IPS-11a (cell line): ENCODE results near the gene ZNF594.
"Not testable (repeated sequence)": the region's sequence is repeated elsewhere in the genome, so short reads cannot be mapped to it uniquely, and the experiment has no call there.

Experiments used
- H3K4me3 ChIP-seq: one replicate; pipeline ENCODE4 v1.5.1; 2013; ENCODE audit warnings: low read depth, low read length, control low read depth

Gene ZNF594

DNA sequence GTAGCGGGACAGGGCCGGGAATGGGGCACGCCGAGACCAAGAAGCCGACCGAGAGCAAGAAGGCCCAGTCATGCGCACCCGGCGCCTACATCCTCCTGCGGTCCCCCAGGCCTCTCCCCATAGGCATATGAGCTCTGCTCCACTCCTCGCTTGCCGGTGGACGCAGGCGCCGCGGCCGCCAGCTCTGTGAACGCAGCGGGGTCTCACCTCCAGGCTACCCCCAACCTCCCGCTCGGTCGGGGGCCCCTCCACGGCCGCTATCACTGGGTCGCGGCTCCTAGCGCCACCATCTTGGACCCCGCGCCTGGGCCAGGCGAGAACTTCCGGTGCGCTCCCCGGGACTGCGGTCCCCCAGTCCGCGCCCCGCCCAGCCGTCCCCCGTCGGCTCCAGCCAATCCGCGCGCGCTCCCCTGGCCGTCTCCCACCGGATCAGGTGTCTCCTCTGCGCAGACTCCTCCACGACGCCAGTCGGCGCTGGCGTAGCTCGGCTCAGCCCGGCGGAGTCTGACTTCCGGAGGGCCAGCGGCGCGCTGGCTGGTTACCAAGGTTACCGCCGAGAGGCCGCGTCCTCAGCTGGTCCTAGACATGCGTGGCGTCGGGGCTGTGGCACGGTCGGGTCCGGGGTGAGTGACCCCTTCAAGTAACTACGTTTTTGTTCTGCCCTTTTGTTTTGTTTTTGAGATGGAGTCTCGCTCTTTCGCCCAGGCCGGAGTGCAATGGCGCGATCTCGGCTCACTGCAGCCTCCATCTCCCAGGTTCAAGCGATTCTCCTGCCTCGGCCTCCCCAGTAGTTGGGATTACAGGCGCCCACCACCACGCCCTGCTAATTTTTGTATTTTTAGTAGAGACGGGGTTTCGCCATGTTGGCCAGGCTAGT is at the start of gene ZNF594:
Gene ZNF594 (minus strand): TSS at position 328 of the 877 bp plus-strand sequence. CDS start 7,612 bp downstream, outside the sequence.
- peak within 1 kb of the TSS; percentile 89 for H3K4me3 ChIP-seq

DNA sequence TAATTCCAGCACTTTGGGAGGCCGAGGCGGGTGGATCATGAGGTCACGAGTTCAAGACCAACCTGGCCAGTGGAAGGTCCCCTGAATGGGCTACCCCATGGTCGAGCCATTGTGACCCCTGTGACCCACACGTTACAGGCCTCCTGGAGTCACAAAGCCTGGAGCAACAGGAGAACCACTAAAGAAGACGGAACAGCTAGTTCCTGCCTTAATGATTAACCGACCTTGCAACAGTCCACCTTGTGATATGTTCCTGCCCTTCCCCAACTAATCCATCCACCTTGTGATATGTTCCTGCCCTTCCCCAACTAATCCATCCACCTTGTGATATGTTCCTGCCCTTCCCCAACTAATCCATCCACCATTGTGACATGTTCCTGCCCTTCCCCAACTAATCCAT is 48.1 kb upstream of the ZNF594 start:
- not testable (repeated sequence) for H3K4me3 ChIP-seq

DNA sequence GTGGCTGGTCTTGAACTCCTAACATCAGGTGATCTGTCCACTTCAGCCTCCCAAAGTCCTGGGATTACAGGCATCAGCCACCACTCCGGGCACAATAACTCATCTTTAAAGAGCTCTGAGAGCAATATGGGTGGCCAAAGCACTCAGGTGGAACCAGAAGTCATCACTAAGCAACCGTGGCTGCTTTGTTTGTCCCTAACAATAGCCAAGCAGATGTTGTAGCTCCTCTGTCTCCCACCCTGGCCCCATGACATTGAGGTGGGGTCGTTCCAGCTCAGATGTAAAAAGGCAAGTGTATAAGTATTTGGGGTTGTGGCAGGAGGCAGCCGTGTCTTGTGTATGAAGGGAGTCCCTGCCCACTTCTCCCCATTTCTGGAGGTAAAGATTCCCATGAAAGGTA is 46.7 kb upstream of the ZNF594 start:
- no peak overlapping the region for H3K4me3 ChIP-seq

DNA sequence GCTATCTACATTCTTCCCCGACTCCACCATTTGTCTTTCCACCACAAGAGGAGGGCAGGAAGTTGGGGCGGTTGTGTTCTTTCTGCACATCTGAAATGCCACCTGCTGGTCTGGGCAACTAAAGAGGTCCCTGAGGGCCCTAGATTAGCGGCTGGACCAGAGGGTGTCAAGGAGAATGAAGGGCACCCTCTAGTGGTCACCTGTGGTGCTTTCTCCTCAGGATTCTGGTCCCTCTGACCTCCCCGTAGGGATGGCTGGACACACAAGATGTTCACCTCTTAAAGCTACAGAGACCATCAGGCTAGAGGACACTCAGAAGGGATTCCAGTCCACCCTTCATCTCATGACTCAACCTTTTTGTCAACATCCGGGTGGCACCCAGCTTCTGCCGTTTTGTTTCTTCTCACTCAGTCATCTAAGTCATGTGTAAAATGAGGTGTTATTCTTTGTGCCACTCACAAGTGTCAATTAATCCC is 45.9 kb upstream of the ZNF594 start:
- no peak overlapping the region for H3K4me3 ChIP-seq

DNA sequence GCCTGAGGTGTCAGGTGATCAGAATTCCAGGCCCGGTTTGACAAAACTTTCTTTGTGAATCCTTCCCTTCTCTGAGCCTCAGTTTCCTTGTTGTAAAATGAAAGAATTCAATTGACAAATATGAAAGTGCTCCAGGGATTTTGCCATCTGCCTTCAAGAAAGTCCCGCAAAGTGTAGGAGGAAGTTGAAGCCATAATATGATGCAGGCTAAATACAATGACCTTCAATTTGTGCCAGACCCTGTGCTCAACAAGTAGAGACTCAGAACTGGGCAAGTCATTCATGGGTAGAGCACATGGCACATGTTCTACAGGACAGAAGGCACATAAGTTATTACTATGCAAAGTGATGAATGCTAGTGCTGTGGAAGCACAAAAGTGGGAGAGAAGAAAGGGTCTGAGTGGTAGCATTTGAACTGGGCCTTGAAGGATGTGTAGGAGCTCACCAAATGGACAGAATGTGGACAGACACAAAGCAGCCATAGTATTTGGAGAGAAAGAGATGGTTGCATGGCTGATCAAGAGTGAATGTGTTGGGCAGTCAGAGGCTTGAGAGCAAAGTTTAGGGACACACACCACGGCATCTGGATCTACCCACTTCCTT is 45.4 kb upstream of the ZNF594 start:
- no peak overlapping the region for H3K4me3 ChIP-seq

DNA sequence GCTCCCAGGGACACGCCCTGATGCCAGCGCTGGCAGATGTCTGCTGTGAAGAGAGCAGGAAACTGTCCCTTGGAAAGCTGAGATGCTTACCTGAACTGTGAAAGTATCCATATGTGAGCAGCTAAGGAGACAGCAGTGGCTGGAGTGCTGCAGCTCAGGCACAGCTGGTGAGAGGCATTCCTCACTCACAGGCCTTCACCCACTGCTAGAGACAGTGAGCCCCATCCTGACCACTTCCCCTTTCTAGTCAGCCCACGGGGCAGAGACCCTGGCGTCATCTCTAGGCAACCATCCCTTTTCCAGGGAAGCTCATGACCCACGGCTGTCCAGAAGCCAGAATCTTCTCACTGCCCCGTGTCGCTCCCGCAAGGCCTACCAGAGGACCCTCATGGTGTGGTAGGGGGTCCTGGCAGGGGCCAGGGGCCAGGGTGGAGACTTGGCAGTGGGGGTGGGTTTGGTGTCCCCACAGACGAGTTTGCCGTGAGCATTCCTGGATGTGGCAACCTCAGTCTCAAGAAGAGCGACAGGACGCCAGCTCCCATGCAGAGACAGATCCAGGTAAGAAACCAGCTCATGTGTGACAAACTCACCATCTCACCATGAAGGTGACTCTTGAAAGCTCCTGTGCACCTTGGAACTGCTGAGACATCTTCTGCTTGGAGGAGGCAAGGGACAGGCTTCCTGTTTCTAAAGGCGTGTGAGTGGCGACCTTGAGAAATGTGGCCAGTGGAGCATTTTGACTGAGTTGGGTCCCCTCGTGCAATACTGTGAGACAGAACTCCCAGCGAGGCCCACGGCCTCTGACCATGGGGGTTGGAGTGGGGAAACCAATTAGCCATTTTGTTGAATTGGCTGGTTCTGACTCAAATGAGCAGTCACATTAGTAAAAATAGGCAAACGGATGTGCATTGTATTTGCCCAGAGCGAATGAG is 43.2 kb upstream of the ZNF594 start, which contains the start of gene SCIMP:
Gene SCIMP (minus strand): TSS at position 216 of the 932 bp plus-strand sequence. CDS start 105 bp downstream, at position 111.
- H3K4me3 ChIP-seq = no peak within 1 kb of the TSS

DNA sequence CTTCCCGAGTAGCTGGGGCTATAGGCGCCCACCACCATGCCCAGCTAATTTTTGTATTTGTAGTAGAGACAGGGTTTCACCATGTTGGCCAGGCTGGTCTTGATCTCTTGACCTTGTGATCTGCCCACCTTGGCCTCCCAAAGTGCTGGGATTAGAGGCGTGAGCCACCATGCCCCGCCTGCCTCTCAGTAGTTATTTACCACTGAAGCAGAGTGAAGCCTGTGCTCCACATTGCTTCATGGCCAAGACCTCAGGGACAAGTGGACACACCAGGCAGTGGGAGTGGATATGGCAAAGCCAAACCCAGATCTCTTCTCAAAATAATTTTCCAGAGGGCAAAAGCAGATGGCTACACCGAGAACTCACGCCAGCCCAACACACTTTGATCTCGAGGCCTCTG is 41.8 kb upstream of the ZNF594 start:
- not testable (repeated sequence) for H3K4me3 ChIP-seq

DNA sequence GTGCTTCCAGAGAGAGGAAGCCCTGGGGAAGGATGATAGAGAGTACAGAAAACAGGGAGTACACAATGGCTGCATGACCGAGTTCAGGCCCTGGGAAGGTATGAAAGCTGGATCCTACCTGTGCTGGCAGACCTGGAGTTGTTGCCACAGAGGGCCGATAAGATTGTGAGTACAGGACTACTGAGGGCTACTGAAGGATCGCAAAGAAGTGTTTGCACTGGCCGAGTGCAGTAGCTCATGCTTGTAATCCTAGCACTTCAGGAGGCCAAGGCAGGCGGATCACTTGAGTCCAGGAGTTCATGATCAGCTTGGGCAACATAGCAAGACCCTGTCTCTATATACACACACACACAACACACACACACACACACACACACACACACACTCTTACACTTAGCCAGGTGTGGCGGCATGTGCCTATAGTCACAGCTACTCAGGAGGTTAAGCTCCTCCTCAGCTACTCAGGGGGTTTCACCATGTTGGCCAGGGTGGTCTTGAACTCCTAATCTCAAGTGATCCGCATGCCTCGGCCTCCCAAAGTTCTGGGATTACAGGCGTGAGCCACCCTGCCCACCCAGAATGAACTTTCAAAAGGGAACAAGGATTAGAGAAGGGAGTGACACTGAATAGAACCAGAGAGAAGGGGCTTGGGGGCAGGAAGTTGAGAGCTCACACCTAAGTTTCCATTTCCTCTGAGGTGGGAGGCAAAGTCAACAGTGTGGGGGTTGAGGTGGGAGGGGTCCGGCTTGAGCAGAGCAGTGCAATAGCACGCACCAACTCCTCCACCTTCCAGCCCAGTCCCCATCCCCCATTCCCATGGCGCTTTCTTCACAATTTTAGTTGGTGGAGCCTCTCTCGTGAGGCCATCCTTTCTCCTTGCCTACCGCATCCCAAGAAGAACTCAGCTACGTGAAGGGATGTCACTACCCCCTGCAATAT is 35.5 kb upstream of the ZNF594 start:
- no peak overlapping the region for H3K4me3 ChIP-seq

DNA sequence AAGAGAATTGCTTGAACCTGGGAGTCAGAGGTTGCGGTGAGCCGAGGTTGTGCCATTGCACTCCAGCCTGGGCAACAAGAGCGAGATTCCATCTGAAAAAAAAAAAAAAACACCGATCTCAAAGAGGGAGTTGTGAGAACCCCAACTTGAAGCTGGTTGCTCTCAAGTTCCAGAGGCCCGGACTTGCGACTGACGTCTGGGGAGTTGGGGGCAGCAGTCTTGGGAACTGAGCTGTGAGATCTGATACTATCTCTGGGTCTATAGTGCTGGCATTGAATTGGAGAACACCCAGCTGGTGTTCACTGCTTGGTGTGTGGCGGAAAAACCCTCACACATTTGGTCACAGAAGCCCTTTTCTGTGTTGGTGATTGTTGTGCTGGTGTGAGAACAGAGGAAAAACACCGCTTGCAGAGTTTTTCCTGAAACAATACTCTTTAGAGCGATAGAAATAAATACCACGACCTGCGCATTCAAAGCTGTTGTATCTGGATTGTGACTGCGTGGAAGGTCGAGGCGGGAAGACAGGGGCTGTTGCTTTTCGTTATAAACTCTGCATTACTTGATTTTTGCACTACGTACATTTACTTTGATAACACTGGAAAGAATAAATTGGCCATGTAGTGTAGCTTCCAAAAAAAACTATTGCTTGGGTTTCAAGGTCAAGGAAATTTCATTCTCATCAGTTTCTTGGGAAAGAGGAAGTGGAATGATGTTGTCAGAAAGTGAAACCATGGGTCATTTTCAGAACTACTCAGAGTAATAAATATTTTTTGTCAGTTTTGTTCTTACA is 34.2 kb upstream of the ZNF594 start:
- H3K4me3 ChIP-seq = no peak overlapping the region

DNA sequence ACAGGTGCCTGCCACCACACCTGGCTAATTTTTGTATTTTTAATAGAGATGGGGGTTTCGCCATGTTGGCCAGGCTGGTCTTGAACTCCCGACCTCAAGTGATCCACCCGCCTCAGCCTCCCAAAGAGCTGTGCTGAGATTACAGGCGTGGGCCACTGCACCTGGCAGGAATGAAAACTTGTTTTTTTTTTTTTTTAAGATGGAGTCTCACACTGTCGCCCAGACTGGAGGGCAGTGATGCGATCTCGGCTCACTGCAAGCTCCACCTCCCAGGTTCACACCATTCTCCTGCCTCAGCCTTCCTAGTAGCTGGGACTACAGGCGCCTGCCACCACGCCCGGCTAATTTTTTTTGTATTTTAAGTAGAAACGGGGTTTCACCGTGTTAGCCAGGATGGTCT is 30.2 kb upstream of the ZNF594 start:
- H3K4me3 ChIP-seq = not testable (repeated sequence)

DNA sequence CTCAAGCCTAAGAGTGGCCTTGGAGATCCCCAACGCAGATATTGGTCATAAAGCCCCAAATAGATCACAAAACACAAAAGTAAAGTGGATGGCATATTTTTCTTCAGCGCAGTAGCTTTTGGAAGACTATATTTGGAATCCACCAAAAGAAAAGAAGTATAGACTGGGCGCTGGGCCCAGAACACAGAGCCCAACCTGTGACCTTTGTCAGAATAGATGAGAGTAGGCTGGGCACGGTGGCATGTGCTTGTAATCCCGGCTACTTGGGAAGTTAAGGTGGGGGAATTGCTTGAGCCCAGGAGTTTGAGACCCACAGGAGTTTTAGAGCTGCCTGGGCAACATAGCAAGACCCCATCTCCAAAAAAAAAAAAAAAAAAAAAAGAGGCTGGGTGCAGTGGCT is 28.4 kb upstream of the ZNF594 start:
- H3K4me3 ChIP-seq = no peak overlapping the region

DNA sequence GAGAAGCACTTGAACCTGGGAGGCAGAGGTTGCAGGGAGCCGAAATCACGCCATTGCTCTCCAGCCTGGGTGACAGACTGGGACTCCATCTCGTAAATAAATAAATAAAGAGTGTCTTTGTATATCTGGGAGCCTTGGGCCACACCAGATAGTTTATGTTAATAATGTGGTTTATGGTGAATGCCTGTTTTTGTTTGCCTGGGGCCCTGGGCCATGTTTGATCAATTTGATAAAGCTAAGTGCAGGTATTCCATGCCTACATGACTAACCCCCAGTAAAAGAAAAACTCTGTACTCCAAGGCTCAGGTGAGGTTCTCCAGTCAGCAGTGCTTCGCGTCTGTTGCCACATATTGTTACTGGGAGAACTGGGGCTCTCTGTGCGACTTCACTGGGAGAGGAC is 27.9 kb upstream of the ZNF594 start:
- no peak overlapping the region for H3K4me3 ChIP-seq

DNA sequence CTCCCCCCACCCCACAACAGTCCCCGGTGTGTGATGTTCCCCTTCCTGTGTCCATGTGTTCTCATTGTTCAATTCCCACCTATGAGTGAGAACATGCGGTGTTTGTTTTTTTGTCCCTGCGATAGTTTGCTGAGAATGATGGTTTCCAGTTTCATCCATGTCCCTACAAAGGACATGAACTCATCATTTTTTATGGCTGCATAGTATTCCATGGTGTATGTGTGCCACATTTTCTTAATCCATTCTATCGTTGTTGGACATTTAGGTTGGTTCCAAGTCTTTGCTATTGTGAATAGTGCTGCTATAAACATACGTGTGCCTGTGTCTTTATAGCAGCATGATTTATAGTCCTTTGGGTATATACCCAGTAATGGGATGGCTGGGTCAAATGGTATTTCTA is 25.9 kb upstream of the ZNF594 start:
- not testable (repeated sequence) for H3K4me3 ChIP-seq

DNA sequence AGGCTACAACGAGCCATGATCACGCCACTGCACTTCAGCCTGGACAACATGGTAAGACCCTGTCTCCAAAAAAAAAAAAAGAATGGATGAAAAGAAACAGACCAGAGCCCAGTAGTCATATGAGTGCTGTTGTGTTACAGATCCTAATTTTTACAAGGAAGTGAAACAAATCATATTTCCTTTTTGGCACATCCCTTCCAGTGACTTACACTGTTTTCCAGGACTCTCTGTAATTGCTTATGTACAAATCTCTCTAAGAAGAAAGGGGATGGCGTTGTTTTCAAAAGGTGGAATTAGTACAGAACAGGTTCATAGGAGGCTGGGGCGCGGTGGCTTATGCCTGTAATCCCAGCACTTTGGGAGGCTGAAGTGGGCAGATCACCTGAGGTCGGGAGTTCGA is 19.8 kb upstream of the ZNF594 start:
- H3K4me3 ChIP-seq = no peak overlapping the region

DNA sequence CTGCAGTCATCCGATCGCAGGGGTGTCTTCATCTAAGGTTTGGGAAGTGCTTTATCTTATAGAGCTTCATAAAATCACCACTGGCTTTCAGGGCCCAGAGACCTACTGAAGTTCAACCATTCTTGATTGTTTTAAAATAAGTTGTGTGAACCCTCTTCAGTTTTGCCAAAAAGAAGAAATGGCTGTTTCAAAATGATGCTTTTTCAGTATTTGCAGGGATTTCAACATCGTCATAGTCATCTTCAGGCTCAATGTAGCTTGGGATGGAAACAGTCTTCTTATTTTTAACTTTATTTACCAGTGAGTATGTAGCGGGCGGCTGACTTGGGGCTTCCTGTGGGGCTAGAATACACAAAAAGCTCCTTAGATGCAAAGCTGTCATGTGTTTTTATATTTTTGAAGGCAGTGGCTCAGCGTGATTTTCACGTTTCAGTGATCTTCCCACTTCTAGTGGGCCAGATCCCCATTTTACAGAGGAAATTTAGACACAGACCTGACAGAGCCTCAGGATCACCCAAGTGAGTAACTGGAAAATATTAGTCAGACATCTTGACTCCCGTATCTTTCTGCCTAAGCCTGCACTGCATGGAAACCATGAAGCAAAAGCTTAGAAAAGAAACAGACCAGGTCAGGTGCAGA is 19.1 kb upstream of the ZNF594 start:
- no peak overlapping the region for H3K4me3 ChIP-seq

DNA sequence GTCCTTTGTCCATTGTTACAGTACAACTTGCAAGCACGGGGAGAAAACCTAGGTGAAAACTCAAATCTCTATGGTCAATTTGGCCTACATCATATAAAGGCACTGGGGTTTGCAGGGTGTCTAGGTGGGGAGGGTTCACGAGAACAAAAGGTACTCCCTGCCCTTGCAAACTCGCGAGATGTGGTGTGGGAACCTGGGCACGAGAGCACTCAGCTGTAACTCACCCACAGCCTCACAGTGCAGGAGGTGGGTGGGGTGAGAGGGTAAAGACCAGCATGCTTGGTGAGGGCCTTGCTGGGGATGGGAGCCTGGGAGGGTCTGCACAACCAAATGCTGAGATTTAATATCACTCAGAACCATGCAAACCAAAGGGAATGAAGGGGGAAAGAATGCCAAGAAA is 18.4 kb upstream of the ZNF594 start:
- H3K4me3 ChIP-seq = no peak overlapping the region

DNA sequence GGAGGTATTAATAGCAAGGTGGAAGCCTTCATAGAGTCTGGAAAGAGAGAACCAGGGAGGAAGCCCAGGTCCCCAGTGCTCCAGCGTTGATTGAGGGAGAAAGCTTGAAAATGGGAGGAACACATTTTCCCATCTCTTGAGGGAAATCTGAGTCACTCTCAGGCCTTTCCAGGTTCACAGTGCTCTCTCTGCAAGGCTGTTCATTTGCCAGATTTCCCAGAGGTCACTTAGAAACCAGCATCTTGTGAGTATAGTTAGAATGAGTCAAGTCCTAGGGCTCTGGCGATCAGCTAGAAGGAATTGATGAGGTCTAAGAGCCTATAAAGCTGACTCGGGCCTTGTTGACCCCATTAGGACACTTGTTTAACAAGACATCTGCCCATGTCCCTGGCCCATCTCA is 17.7 kb upstream of the ZNF594 start:
- H3K4me3 ChIP-seq = no peak overlapping the region

DNA sequence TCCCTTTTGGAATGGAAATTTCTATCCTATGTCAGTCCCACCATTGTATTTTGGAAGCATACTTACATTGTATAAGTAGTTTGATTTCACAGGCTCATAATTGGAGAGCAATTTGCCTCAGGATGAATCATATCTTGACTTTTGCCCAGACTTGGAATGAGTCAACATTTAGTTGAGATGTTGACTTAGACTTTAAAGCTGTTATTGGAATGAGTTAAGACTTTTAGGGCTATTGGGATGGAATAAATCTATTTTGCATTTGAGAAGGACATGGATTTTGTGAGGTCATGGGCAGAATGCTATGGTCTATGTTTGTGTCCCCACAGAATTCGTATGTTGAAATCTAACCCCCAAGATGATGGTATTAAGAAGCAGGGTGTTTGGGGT is 12.2 kb upstream of the ZNF594 start:
- H3K4me3 ChIP-seq = no peak overlapping the region
